Endothelial cell of umbilical vein (primary cell): ENCODE measurements around the gene BABAM1. TPM values are rescaled to one million over a fixed set of nuclear protein-coding genes. Genes with fewer than 3 reads are reported as not detected.

ENCODE experiments used
- BruUV-seq: library from RNA; stranded (reverse); fragments of 400-500 nt; replicated peaks from 2 replicates; lab custom pipeline; 2021; lab: Mats Ljungman, UMichigan
- CTCF ChIA-PET: fragments of 300-600, 350-600 bp; sonication (Branson Sonifier 250); formaldehyde crosslinking; loops from one replicate; lab custom pipeline; 2021; ENCODE audit warnings: antibody characterized with exemption, inconsistent platforms; lab: Charles Lee
- POLR2A ChIA-PET: fragments of 300-600, 350-600 bp; sonication (Branson Sonifier 250); formaldehyde crosslinking; loops from one replicate; lab custom pipeline; 2021; ENCODE audit warnings: antibody characterized with exemption, inconsistent platforms; lab: Charles Lee
- DNase-seq: peaks from one replicate; pipeline ENCODE4 v3.0.0-alpha.2; 2011; ENCODE audit warnings: low read depth, low spot score
- FAIRE-seq: peaks from 2 replicates; lab custom pipeline; 2011; peaks lifted over from hg19 to GRCh38; lab: Jason Lieb, UNC
- H2AFZ ChIP-seq: 2 replicates; pipeline ENCODE4 v1.6.0; 2012; ENCODE audit warnings: low read depth, low read length, control low read depth, inconsistent platforms
- H3K27ac ChIP-seq: 2 replicates; pipeline ENCODE4 v1.5.1; 2011; ENCODE audit warnings: low read depth, mild to moderate bottlenecking, control low read depth, low read length, moderate library complexity; ENCODE audit not compliant: insufficient read depth
- H3K27me3 ChIP-seq, 2 experiments: 2 replicates each; pipeline versions ENCODE4 v1.6.0 to v1.6.1; 2011; ENCODE audit warnings: low read length in 2 of 2, mixed read lengths in 1 of 2; ENCODE audit not compliant: control insufficient read depth in 2 of 2, insufficient read depth in 2 of 2
- H3K36me3 ChIP-seq, 2 experiments: 2 replicates in 1 of 2; 3 replicates in 1 of 2; pipeline ENCODE4 v1.5.1; 2011; ENCODE audit warnings: low read length in 2 of 2, mild to moderate bottlenecking in 1 of 2, moderate library complexity in 1 of 2; ENCODE audit not compliant: control insufficient read depth in 2 of 2, insufficient read depth in 2 of 2; ENCODE audit errors: extremely low read depth in 1 of 2
- H3K4me1 ChIP-seq: 3 replicates; pipeline ENCODE4 v1.5.1; 2011; ENCODE audit warnings: mild to moderate bottlenecking, low read length; ENCODE audit not compliant: control insufficient read depth, insufficient read depth; ENCODE audit errors: extremely low read depth
- H3K4me2 ChIP-seq: 2 replicates; pipeline ENCODE4 v1.6.1; 2011; ENCODE audit warnings: low read length, control low read depth, mixed read lengths; ENCODE audit not compliant: insufficient read depth
- H3K4me3 ChIP-seq, 3 experiments: fragments of 200-600 bp in 1 of 3; sonication (generic), shearing (Covaris generic) in 1 of 3; replicated peaks in 1 of 3; 2 replicates each; pipeline ENCODE4 v1.5.1; 2011 to 2016; ENCODE audit warnings: control low read depth in 3 of 3, low read length in 3 of 3, mild to moderate bottlenecking in 2 of 3, inconsistent platforms in 1 of 3, low read depth in 1 of 3, moderate library complexity in 1 of 3; ENCODE audit not compliant: insufficient read depth in 1 of 3
- H3K79me2 ChIP-seq: 2 replicates; pipeline ENCODE4 v1.6.0; 2012; ENCODE audit warnings: low read length, inconsistent platforms; ENCODE audit not compliant: control insufficient read depth, insufficient read depth
- H3K9ac ChIP-seq: replicated peaks from 2 replicates; pipeline ENCODE3; 2011; ENCODE audit warnings: low read length, control low read depth; ENCODE audit not compliant: insufficient read depth; ENCODE audit errors: extremely low read depth
- H3K9me1 ChIP-seq: replicated peaks from 3 replicates; pipeline ENCODE4 v1.6.0; 2011; ENCODE audit warnings: mild to moderate bottlenecking, low read length; ENCODE audit not compliant: control insufficient read depth, insufficient read depth; ENCODE audit errors: extremely low read depth
- H3K9me3 ChIP-seq: replicated peaks from 2 replicates; pipeline ENCODE4 v1.5.1; 2012; ENCODE audit warnings: low read length, inconsistent platforms; ENCODE audit not compliant: control insufficient read depth, insufficient read depth
- H4K20me1 ChIP-seq: replicated peaks from 2 replicates; pipeline ENCODE3; 2011; ENCODE audit warnings: mild to moderate bottlenecking, low read length; ENCODE audit not compliant: control insufficient read depth, insufficient read depth; ENCODE audit errors: extremely low read depth
- CTCF ChIP-seq, 2 donors: IDR thresholded peaks; 1 replicate in 1 of 2; 2 replicates in 1 of 2; pipeline ENCODE4 v1.5.1; 2011; ENCODE audit warnings: low read length in 2 of 2, mild to moderate bottlenecking in 2 of 2, moderate library complexity in 2 of 2, control low read depth in 1 of 2, inconsistent platforms in 1 of 2, low read depth in 1 of 2; ENCODE audit not compliant: insufficient read depth in 1 of 2; ENCODE audit errors: extremely low read depth in 1 of 2
- EZH2 ChIP-seq: IDR thresholded peaks from 2 replicates; pipeline ENCODE4 v1.6.1; 2012; ENCODE audit warnings: borderline replicate concordance, low read depth, mild to moderate bottlenecking, moderate library complexity, low read length, inconsistent platforms; ENCODE audit not compliant: severe bottlenecking
- FOS ChIP-seq: IDR thresholded peaks from 2 replicates; pipeline ENCODE4 v1.6.1; 2011; ENCODE audit warnings: mild to moderate bottlenecking, low read length, moderate library complexity, borderline replicate concordance; ENCODE audit not compliant: insufficient read depth
- GATA2 ChIP-seq: IDR thresholded peaks from 2 replicates; pipeline ENCODE4 v1.7.0; 2011; ENCODE audit warnings: low read depth, mild to moderate bottlenecking, moderate library complexity, mixed read lengths, low read length; ENCODE audit not compliant: insufficient read length, insufficient read depth
- JUN ChIP-seq: IDR thresholded peaks from 2 replicates; pipeline ENCODE4 v1.6.1; 2011; ENCODE audit warnings: borderline replicate concordance, low read depth; ENCODE audit not compliant: insufficient read length, insufficient read depth
- MAX ChIP-seq: IDR thresholded peaks from 2 replicates; pipeline ENCODE4 v1.6.1; 2011; ENCODE audit not compliant: insufficient read depth, insufficient read length
- MYC ChIP-seq: IDR thresholded peaks from one replicate; pipeline ENCODE4 v1.6.1; 2011; ENCODE audit warnings: mild to moderate bottlenecking, low read depth, low read length
- POLR2A ChIP-seq: IDR thresholded peaks from 2 replicates; pipeline ENCODE4 v1.6.1; 2012; ENCODE audit warnings: low read depth, mild to moderate bottlenecking, control low read depth, low read length
- POLR2AphosphoS5 ChIP-seq: IDR thresholded peaks from 2 replicates; pipeline ENCODE4 v1.6.1; 2012; ENCODE audit warnings: low read depth, mild to moderate bottlenecking, control low read depth, low read length, moderate library complexity; ENCODE audit not compliant: insufficient read depth
- dilution Hi-C: fragments of 300-500 bp; cut with MboI; formaldehyde crosslinking; loops from one replicate; pipeline ENCODE4 v1.15.0; 2019; ENCODE audit warnings: low sequenced_read_pairs; ENCODE audit not compliant: extremely low pct_ligation_motif_present
- intact Hi-C: fragments of 100-400 bp; cut with micrococcal nuclease; formaldehyde crosslinking; loops from one replicate; pipeline ENCODE4 v1.10.0; 2022
- polyA plus RNA-seq, 4 experiments: library from polyadenylated mRNA; depleted of rRNA in 3 of 4; stranded (reverse) in 3 of 4; unstranded in 1 of 4; fragments of >200 nt; gene quantifications; 2 replicates each; pipeline versions ENCODE4 v1.2.1 to v1.2.3, GENCODE V29; 2011 to 2012; ENCODE audit warnings: missing spikeins in 1 of 4
- total RNA-seq: library from RNA; stranded (reverse); gene quantifications from 2 replicates; pipeline ENCODE4 v1.2.3, GENCODE V29; 2021

Gene BABAM1
- total and polyA plus RNA-seq, 2 donors (not counting 3 experiments of a cell fraction or from before 2014, with no cell fraction given) = 118 to 140 TPM

GRCh38 chr19:17275441-17276175 is 8.4 kb downstream of the BABAM1 start:
- intact Hi-C loops = no loop called here
- no peaks in the 10 kb centered on the region for H3K9me1 ChIP-seq
- H3K4me3 ChIP-seq = no peak overlapping the region
- no TSS peak for BruUV-seq
- no peak overlapping the region for H3K9ac ChIP-seq
- H3K79me2 ChIP-seq = no peaks in the 10 kb centered on the region
- H3K4me2 ChIP-seq = no peak overlapping the region
- H2AFZ ChIP-seq = no peak overlapping the region
- H3K4me1 ChIP-seq = no peaks in the 10 kb centered on the region
- H3K36me3 ChIP-seq = peaks cover 10 to 33% of the 10 kb centered on the region in 2 experiments
- no peaks in the 10 kb centered on the region for H3K9me3 ChIP-seq
- ChIA-PET CTCF (no interaction called here), POLR2A (no interaction called here)
- no peaks in the 10 kb centered on the region for H3K27me3 ChIP-seq
- FAIRE-seq (no peak), DNase-seq (no peak)
- no peak for TF ChIP-seq EZH2
- no peak for TF ChIP-seq MAX
- TF ChIP-seq POLR2AphosphoS5 = no peak
- TF ChIP-seq FOS = no peak
- no peak for TF ChIP-seq GATA2
- no peak for TF ChIP-seq MYC
- no peak for TF ChIP-seq JUN
- TF ChIP-seq CTCF (IDR thresholded peaks at IDR 0.05; ENCODE audit: extremely low read depth in 1 of 2, insufficient read depth in 1 of 2, low read depth in 1 of 2, low read length in 2 of 2) = no peak
- TF ChIP-seq POLR2A = no peak
- no peaks in the 10 kb centered on the region for H4K20me1 ChIP-seq
- no peak overlapping the region for H3K27ac ChIP-seq
- dilution Hi-C loops = no loop called here
